HepG2 (cell line): ENCODE data around the gene CD320. TPM values are rescaled to one million over a fixed set of nuclear protein-coding genes. Genes with fewer than 3 reads are reported as not detected.

Experiments used
- ARNT2 ChIP-seq: sonication (generic); formaldehyde crosslinking; IDR thresholded peaks from 2 replicates; pipeline ENCODE4 v1.8.0; 2022; ENCODE audit warnings: mild to moderate bottlenecking, low read depth, missing genetic modification reagents, moderate library complexity
- ASH2L ChIP-seq: fragments of 300-600, 200-600 bp; sonication (generic); IDR thresholded peaks from 2 replicates; pipeline ENCODE4 v1.7.0; 2017; ENCODE audit warnings: low read depth, mild to moderate bottlenecking, moderate library complexity, mixed read lengths, low read length; ENCODE audit not compliant: insufficient read length
- BHLHE40 ChIP-seq: IDR thresholded peaks from 2 replicates; pipeline ENCODE4 v1.6.1; 2011; ENCODE audit warnings: low read length, improper control_type of control experiment
- FOXK1 ChIP-seq: sonication (generic); formaldehyde crosslinking; IDR thresholded peaks from 2 replicates; pipeline ENCODE4 v1.4.0; 2020; ENCODE audit warnings: low read depth, missing genetic modification reagents, borderline replicate concordance
- KDM5A ChIP-seq: fragments of 200-600 bp; sonication (generic); IDR thresholded peaks from 2 replicates; pipeline ENCODE4 v1.7.0; 2018; ENCODE audit warnings: antibody characterized with exemption, mild to moderate bottlenecking, low read length, borderline replicate concordance
- MED13 ChIP-seq: sonication (generic); formaldehyde crosslinking; IDR thresholded peaks from 2 replicates; pipeline ENCODE4 v1.5.0; 2020; ENCODE audit warnings: missing genetic modification reagents
- NFKBIZ ChIP-seq: IDR thresholded peaks from 2 replicates; pipeline ENCODE4 v1.6.1; 2018; ENCODE audit warnings: missing genetic modification reagents, missing compliant biosample characterization
- NR2F1 ChIP-seq, 2 experiments: fragments of 450-650 bp in 1 of 2; formaldehyde crosslinking in 1 of 2; IDR thresholded peaks; 2 replicates each; pipeline versions ENCODE4 v1.5.0 to v1.6.1; 2016 to 2020; ENCODE audit warnings: mild to moderate bottlenecking in 1 of 2, missing compliant biosample characterization in 1 of 2, missing genetic modification reagents in 1 of 2, moderate library complexity in 1 of 2
- PAWR ChIP-seq: sonication (generic); formaldehyde crosslinking; IDR thresholded peaks from 2 replicates; pipeline ENCODE4 v1.4.0; 2020; ENCODE audit warnings: missing genetic modification reagents, mild to moderate bottlenecking, borderline replicate concordance
- POLR2A ChIP-seq, 2 experiments: IDR thresholded peaks; 2 replicates each; pipeline ENCODE4 v1.6.1; 2011; ENCODE audit warnings: low read depth in 2 of 2, low read length in 2 of 2, mild to moderate bottlenecking in 1 of 2, moderate library complexity in 1 of 2; ENCODE audit not compliant: insufficient read depth in 1 of 2
- POLR2G ChIP-seq: fragments of 200-400 bp; formaldehyde crosslinking; IDR thresholded peaks from 2 replicates; pipeline ENCODE4 v1.6.1; 2018; ENCODE audit warnings: mild to moderate bottlenecking, low read depth, low read length, moderate library complexity
- SALL1 ChIP-seq: sonication (generic); formaldehyde crosslinking; IDR thresholded peaks from 2 replicates; pipeline ENCODE4 v1.8.0; 2022; ENCODE audit warnings: mild to moderate bottlenecking, missing genetic modification reagents
- ZFP1 ChIP-seq: IDR thresholded peaks from 2 replicates; pipeline ENCODE4 v1.6.1; 2016
- ZNF329 ChIP-seq: sonication (generic); formaldehyde crosslinking; IDR thresholded peaks from 2 replicates; pipeline ENCODE4 v1.9.0; 2021; ENCODE audit warnings: low read depth, mild to moderate bottlenecking, missing genetic modification reagents
- ZNF552 ChIP-seq: sonication (generic); formaldehyde crosslinking; IDR thresholded peaks from 2 replicates; pipeline ENCODE4 v1.9.0; 2022; ENCODE audit warnings: missing genetic modification reagents, mild to moderate bottlenecking, borderline replicate concordance
- ZNF562 ChIP-seq: sonication (generic); formaldehyde crosslinking; IDR thresholded peaks from 2 replicates; pipeline ENCODE4 v1.8.0; 2022; ENCODE audit warnings: missing genetic modification reagents, borderline replicate concordance
- ZNF678 ChIP-seq: sonication (generic); formaldehyde crosslinking; IDR thresholded peaks from 2 replicates; pipeline ENCODE4 v1.4.0; 2020; ENCODE audit warnings: mild to moderate bottlenecking, missing genetic modification reagents
- ZNF709 ChIP-seq: sonication (generic); formaldehyde crosslinking; IDR thresholded peaks from 2 replicates; pipeline ENCODE4 v1.5.0; 2020; ENCODE audit warnings: mild to moderate bottlenecking, missing genetic modification reagents
- polyA plus RNA-seq, 8 experiments: library from polyadenylated mRNA; depleted of rRNA in 3 of 8; stranded (reverse) in 7 of 8; unstranded in 1 of 8; fragments of >200 nt; fragmentation: Illumina TruSeq in 4 of 8; extraction: Trizol in 4 of 8; gene quantifications; 2 replicates each; pipeline versions ENCODE4 v1.2.1 to v1.2.3, GENCODE V29; 2011 to 2016; ENCODE audit warnings: low read depth in 4 of 8, missing spikeins in 1 of 8, mixed read lengths in 1 of 8; ENCODE audit not compliant: insufficient read depth in 1 of 8
- total RNA-seq, 5 experiments: library from RNA; depleted of rRNA; stranded (reverse); fragments of >200 nt; fragmentation: Illumina TruSeq; extraction: Trizol; gene quantifications; 2 replicates each; pipeline ENCODE4 v1.2.3, GENCODE V29; 2016; ENCODE audit warnings: low read depth in 1 of 5
- TF ChIP-seq, protein P1 (sequence below): sonication (generic); formaldehyde crosslinking; IDR thresholded peaks from 2 replicates; pipeline ENCODE4 v1.8.0; 2023; ENCODE audit warnings: mild to moderate bottlenecking, missing genetic modification reagents
- TF ChIP-seq, protein P2 (sequence below): sonication (generic); formaldehyde crosslinking; conservative IDR thresholded peaks from 2 replicates; pipeline ENCODE4 v1.4.0; 2020; ENCODE audit warnings: missing genetic modification reagents
- TF ChIP-seq, protein P3 (sequence below): sonication (generic); formaldehyde crosslinking; IDR thresholded peaks from 2 replicates; pipeline ENCODE4 v1.5.1; 2020; ENCODE audit warnings: mild to moderate bottlenecking, missing genetic modification reagents, moderate library complexity
- TF ChIP-seq, protein P4 (sequence below): sonication (generic); formaldehyde crosslinking; IDR thresholded peaks from 2 replicates; pipeline ENCODE4 v1.4.0; 2020; ENCODE audit warnings: mild to moderate bottlenecking, low read depth, missing genetic modification reagents
- TF ChIP-seq, protein P5 (sequence below): sonication (generic); formaldehyde crosslinking; IDR thresholded peaks from 2 replicates; pipeline ENCODE4 v1.4.0; 2020; ENCODE audit warnings: missing genetic modification reagents

Gene CD320
- total and polyA plus RNA-seq, 2 of the 13 experiments (the other 11 are each of a cell fraction or from before 2014, with no cell fraction given), result 83.1 to 99.9 TPM

DNA sequence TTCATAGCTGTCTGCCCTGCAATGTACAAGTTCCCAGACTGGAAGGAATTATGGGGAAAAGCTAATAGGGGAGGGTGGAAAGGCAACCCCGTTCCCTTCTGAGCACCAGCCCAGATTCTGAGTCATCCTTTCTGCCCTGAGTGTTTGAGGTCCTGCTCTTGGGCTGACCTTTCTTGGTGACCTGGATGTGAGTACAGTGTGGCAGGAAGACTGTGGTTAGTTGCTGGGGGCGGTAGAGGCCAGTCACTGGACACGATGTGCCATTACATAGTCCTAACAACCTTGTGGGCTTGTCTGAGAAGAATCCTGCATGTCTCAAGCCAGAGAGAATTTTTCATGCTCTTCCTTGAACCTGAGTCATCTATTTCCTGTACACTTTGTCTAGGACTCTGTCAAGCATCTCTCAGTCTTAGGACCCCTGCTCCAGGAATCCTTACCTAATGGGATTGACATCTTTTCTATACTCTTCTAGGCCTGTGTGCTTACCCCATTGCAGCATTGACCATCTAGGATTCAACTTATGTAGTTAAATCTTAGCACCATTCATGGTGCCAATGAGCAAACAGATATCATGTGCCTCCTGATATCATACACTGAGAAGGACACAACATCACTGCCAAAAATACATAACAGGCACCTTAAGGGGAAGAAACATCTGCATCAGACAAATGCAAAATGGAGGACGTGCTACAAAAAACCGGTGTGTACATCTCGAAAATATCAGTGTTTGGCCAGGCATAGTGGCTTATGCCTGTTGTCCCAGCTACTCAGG, 47.7 kb upstream of the CD320 start (continued):
- no peak for TF ChIP-seq ZNF552
- TF ChIP-seq NFKBIZ (CRISPR knock-in tag), result 0 out of 2 replicates have a peak, but pooled peaks have one; percentile 25
- TF ChIP-seq ZNF562 (CRISPR knock-in tag), result no peak
- TF ChIP-seq MED13, result no peak
- no peak for TF ChIP-seq ASH2L
- TF ChIP-seq, protein P1, sequence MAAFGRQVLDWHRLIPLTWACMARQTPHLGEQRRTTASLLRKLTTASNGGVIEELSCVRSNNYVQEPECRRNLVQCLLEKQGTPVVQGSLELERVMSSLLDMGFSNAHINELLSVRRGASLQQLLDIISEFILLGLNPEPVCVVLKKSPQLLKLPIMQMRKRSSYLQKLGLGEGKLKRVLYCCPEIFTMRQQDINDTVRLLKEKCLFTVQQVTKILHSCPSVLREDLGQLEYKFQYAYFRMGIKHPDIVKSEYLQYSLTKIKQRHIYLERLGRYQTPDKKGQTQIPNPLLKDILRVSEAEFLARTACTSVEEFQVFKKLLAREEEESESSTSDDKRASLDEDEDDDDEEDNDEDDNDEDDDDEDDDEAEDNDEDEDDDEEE (CRISPR knock-in tag), result no peak
- TF ChIP-seq BHLHE40, result no peak
- no peak for TF ChIP-seq KDM5A
- TF ChIP-seq, protein P2, sequence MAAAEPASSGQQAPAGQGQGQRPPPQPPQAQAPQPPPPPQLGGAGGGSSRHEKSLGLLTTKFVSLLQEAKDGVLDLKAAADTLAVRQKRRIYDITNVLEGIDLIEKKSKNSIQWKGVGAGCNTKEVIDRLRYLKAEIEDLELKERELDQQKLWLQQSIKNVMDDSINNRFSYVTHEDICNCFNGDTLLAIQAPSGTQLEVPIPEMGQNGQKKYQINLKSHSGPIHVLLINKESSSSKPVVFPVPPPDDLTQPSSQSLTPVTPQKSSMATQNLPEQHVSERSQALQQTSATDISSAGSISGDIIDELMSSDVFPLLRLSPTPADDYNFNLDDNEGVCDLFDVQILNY (CRISPR knock-in tag), result no peak
- no peak for TF ChIP-seq ZFP1 (CRISPR knock-in tag)
- no peak for TF ChIP-seq POLR2A (IDR thresholded peaks at IDR 0.05; ENCODE audit: insufficient read depth in 1 of 2, low read depth in 2 of 2, low read length in 2 of 2)
- no peak for TF ChIP-seq ARNT2 (CRISPR knock-in tag)
- TF ChIP-seq POLR2G, result no peak
- TF ChIP-seq SALL1 (CRISPR knock-in tag), result peak; percentile 86
- no peak for TF ChIP-seq ZNF329
- no peak for TF ChIP-seq PAWR
- TF ChIP-seq, protein P3, sequence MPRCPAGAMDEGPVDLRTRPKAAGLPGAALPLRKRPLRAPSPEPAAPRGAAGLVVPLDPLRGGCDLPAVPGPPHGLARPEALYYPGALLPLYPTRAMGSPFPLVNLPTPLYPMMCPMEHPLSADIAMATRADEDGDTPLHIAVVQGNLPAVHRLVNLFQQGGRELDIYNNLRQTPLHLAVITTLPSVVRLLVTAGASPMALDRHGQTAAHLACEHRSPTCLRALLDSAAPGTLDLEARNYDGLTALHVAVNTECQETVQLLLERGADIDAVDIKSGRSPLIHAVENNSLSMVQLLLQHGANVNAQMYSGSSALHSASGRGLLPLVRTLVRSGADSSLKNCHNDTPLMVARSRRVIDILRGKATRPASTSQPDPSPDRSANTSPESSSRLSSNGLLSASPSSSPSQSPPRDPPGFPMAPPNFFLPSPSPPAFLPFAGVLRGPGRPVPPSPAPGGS (CRISPR knock-in tag), result no peak
- TF ChIP-seq FOXK1, result 0 out of 2 replicates have a peak, but pooled peaks have one; percentile 27
- peak; percentile 90 to 93 for TF ChIP-seq NR2F1 (CRISPR knock-in tag; IDR thresholded peaks at IDR 0.05)
- no peak for TF ChIP-seq ZNF709
- TF ChIP-seq ZNF678 (CRISPR knock-in tag), result no peak
- TF ChIP-seq, protein P4, sequence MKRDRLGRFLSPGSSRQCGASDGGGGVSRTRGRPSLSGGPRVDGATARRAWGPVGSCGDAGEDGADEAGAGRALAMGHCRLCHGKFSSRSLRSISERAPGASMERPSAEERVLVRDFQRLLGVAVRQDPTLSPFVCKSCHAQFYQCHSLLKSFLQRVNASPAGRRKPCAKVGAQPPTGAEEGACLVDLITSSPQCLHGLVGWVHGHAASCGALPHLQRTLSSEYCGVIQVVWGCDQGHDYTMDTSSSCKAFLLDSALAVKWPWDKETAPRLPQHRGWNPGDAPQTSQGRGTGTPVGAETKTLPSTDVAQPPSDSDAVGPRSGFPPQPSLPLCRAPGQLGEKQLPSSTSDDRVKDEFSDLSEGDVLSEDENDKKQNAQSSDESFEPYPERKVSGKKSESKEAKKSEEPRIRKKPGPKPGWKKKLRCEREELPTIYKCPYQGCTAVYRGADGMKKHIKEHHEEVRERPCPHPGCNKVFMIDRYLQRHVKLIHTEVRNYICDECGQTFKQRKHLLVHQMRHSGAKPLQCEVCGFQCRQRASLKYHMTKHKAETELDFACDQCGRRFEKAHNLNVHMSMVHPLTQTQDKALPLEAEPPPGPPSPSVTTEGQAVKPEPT (CRISPR knock-in tag), result no peak
- TF ChIP-seq, protein P5, sequence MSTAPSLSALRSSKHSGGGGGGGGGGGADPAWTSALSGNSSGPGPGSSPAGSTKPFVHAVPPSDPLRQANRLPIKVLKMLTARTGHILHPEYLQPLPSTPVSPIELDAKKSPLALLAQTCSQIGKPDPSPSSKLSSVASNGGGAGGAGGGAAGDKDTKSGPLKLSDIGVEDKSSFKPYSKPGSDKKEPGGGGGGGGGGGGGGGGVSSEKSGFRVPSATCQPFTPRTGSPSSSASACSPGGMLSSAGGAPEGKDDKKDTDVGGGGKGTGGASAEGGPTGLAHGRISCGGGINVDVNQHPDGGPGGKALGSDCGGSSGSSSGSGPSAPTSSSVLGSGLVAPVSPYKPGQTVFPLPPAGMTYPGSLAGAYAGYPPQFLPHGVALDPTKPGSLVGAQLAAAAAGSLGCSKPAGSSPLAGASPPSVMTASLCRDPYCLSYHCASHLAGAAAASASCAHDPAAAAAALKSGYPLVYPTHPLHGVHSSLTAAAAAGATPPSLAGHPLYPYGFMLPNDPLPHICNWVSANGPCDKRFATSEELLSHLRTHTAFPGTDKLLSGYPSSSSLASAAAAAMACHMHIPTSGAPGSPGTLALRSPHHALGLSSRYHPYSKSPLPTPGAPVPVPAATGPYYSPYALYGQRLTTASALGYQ, result no peak
